Adrenal gland (tissue), 5 donors: Measurements from ENCODE around the gene PPTC7.
"Not testable (repeated sequence)": the region's sequence is repeated elsewhere in the genome, so short reads cannot be mapped to it uniquely, and the experiment has no call there.

Source experiments
- CTCF ChIP-seq, 6 experiments: fragments of 450-650 bp in 4 of 6; fragments of 200-600 bp in 2 of 6; sonication (generic) in 1 of 6; IDR thresholded peaks; 1 replicate in 5 of 6; 2 replicates in 1 of 6; pipeline versions ENCODE4 v1.5.1 to v1.8.0; 2016 to 2021; ENCODE audit warnings: antibody characterized with exemption in 6 of 6, mild to moderate bottlenecking in 2 of 6, moderate library complexity in 1 of 6
- POLR2A ChIP-seq, 2 donors: fragments of 450-650 bp; IDR thresholded peaks; one replicate each; pipeline ENCODE4 v1.6.1; 2017; ENCODE audit warnings: antibody characterized with exemption in 2 of 2, mild to moderate bottlenecking in 2 of 2, moderate library complexity in 1 of 2
- donor health status: DM: no; HTN: no; CAD: no.

- TF ChIP-seq CTCF, POLR2A (IDR thresholded peaks at IDR 0.05): not testable (repeated sequence)
These were observed 4.0 kb upstream of the PPTC7 start for GRCh38 chr12:110587102-110587501.
